NT2/D1 (cell line): ENCODE results near the gene WBP4.

Experiments
- DNase-seq: peaks from one replicate; pipeline ENCODE4 v3.0.0-alpha.2; 2011; ENCODE audit warnings: low read depth, low spot score
- H3K27me3 ChIP-seq: 2 replicates; pipeline ENCODE4 v1.6.0; 2011; ENCODE audit warnings: mild to moderate bottlenecking; ENCODE audit not compliant: insufficient read length, insufficient read depth
- H3K36me3 ChIP-seq: 2 replicates; pipeline ENCODE4 v1.6.1; 2011; ENCODE audit warnings: mild to moderate bottlenecking, low read length, mixed read lengths; ENCODE audit not compliant: insufficient read depth, insufficient read length
- H3K4me1 ChIP-seq: 2 replicates; pipeline ENCODE4 v1.5.1; 2011; ENCODE audit not compliant: insufficient read depth, insufficient read length
- H3K4me3 ChIP-seq: 2 replicates; pipeline ENCODE4 v1.5.1; 2011; ENCODE audit warnings: low read depth; ENCODE audit not compliant: insufficient read length
- H3K9ac ChIP-seq: 2 replicates; pipeline ENCODE4 v1.6.0; 2011; ENCODE audit warnings: low read depth; ENCODE audit not compliant: insufficient read length
- H3K9me3 ChIP-seq: 2 replicates; pipeline ENCODE4 v1.5.1; 2011; ENCODE audit warnings: mild to moderate bottlenecking, low read length; ENCODE audit not compliant: insufficient read depth
- SUZ12 ChIP-seq: IDR thresholded peaks from 2 replicates; pipeline ENCODE4 v1.6.1; 2011; ENCODE audit not compliant: insufficient read length, insufficient read depth; ENCODE audit errors: extremely low read depth
- YY1 ChIP-seq: IDR thresholded peaks from 2 replicates; pipeline ENCODE4 v1.6.1; 2011; ENCODE audit not compliant: insufficient read length, insufficient read depth
- ZNF274 ChIP-seq: IDR thresholded peaks from 2 replicates; pipeline ENCODE4 v1.6.1; 2011; ENCODE audit warnings: mild to moderate bottlenecking, low read depth, low read length

WBP4 gene

GRCh38 chr13:41049480-41050440 is 11.5 kb upstream of the WBP4 start:
- no peak overlapping the region for H3K9ac ChIP-seq
- peaks cover 20% of the 10 kb centered on the region; the same call in 1 of the 2 replicates for H3K9me3 ChIP-seq
- no peak for DNase-seq
- H3K4me3 ChIP-seq: no peak overlapping the region
- no peaks in the 10 kb centered on the region for H3K27me3 ChIP-seq
- no peaks in the 10 kb centered on the region for H3K36me3 ChIP-seq
- TF ChIP-seq YY1 (no peak), SUZ12 (no peak), ZNF274 (no peak)
- no peaks in the 10 kb centered on the region for H3K4me1 ChIP-seq

- Histone ChIP-seq H3K27me3 (no peaks in the 10 kb centered on the region), H3K4me3 (no peak overlapping the region), H3K9ac (no peak overlapping the region), H3K9me3 (peaks cover 20% of the 10 kb centered on the region; the same call in 1 of the 2 replicates), H3K4me1 (no peaks in the 10 kb centered on the region), H3K36me3 (no peaks in the 10 kb centered on the region)
- DNase-seq: no peak
- TF ChIP-seq ZNF274 (no peak), YY1 (no peak)
Measured at GRCh38 chr13:41052441-41052840, 8.9 kb upstream of the WBP4 start.

GRCh38 chr13:41053384-41053826 is 7.9 kb upstream of the WBP4 start:
- peaks cover 3% of the 10 kb centered on the region for H3K36me3 ChIP-seq
- TF ChIP-seq SUZ12 (no peak), YY1 (no peak), ZNF274 (no peak)
- no peak overlapping the region for H3K4me3 ChIP-seq
- no peaks in the 10 kb centered on the region for H3K4me1 ChIP-seq
- no peak for DNase-seq
- H3K27me3 ChIP-seq: no peaks in the 10 kb centered on the region
- H3K9me3 ChIP-seq: peaks cover 12% of the 10 kb centered on the region; the same call in 1 of the 2 replicates
- H3K9ac ChIP-seq: no peak overlapping the region

GRCh38 chr13:41054212-41054877 is 7.0 kb upstream of the WBP4 start:
- Histone ChIP-seq H3K4me1 (no peaks in the 10 kb centered on the region), H3K9ac (no peak overlapping the region), H3K4me3 (no peak overlapping the region)

GRCh38 chr13:41054919-41055619 is 6.2 kb upstream of the WBP4 start:
- H3K36me3 ChIP-seq: peaks cover 3% of the 10 kb centered on the region
- TF ChIP-seq ZNF274 (no peak), YY1 (no peak), SUZ12 (no peak)
- no peak overlapping the region for H3K4me3 ChIP-seq
- H3K4me1 ChIP-seq: no peaks in the 10 kb centered on the region
- no peak for DNase-seq
- H3K9me3 ChIP-seq: no peaks in the 10 kb centered on the region
- H3K9ac ChIP-seq: no peak overlapping the region
- H3K27me3 ChIP-seq: no peaks in the 10 kb centered on the region

More at GRCh38 chr13:41054212-41054877, 7.0 kb upstream of the WBP4 start:
- DNase-seq: no peak
- Histone ChIP-seq H3K9me3 (peaks cover 3% of the 10 kb centered on the region; the same call in 1 of the 2 replicates), H3K27me3 (no peaks in the 10 kb centered on the region), H3K36me3 (peaks cover 3% of the 10 kb centered on the region)
- TF ChIP-seq ZNF274 (no peak), YY1 (no peak), SUZ12 (no peak)

- no peaks in the 10 kb centered on the region for H3K4me1 ChIP-seq
- H3K9me3 ChIP-seq: no peaks in the 10 kb centered on the region
- H3K27me3 ChIP-seq: no peaks in the 10 kb centered on the region
- no peak overlapping the region for H3K4me3 ChIP-seq
- no peak overlapping the region for H3K9ac ChIP-seq
- peaks cover 3% of the 10 kb centered on the region for H3K36me3 ChIP-seq
- DNase-seq: no peak
- no peak for TF ChIP-seq SUZ12
- TF ChIP-seq ZNF274: no peak
- no peak for TF ChIP-seq YY1
Measured at GRCh38 chr13:41056194-41056593, 5.1 kb upstream of the WBP4 start.
